ENCODE measurements around the gene THAP10. TPM values are rescaled to one million over a fixed set of nuclear protein-coding genes. Genes with fewer than 3 reads are reported as not detected.
A peak's percentile ranks its signal among the peaks of the same experiment; 100 is the strongest.

THAP10 gene
- total RNA-seq, 1 experiment from 2014 or later: 4.9 TPM

DNA sequence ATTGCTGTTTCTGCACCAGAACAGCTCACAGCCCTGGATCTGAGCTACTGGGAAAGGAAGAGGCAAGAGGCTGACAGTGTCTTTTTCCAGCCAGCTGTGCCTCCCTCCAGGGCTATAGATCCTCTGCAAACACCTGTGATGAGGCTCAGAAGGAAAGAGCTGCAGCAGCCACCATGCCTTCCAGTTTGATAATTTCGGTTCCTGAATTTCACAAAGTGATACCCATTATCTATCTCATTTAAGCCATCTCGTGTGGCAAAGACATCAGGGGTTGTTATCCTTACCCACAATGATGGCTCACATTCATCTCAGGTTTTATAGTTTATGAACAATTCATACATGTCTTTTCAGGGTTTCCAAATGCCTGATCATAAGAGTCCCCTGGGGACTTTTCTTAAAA is 36.5 kb downstream of the THAP10 start:
- no peak for DNase-seq (ENCODE audit: extremely low read depth, low read depth)

DNA sequence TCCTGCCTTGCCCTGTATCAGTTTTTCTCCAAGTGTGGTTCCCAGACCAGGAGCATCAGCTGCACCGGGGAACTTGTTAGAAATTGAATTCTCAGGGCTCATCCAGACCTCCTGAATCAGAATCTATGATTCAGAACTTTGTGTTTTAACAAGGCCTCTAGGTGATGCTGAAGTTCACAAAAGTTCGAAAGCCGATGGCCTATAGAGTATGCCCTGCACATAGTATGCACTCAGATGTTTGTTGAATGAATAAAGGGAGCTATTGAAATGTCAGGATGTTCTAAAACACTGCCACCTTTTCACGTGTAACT is 37.6 kb downstream of the THAP10 start:
- DNase-seq (ENCODE audit: extremely low read depth, low read depth): no peak

DNA sequence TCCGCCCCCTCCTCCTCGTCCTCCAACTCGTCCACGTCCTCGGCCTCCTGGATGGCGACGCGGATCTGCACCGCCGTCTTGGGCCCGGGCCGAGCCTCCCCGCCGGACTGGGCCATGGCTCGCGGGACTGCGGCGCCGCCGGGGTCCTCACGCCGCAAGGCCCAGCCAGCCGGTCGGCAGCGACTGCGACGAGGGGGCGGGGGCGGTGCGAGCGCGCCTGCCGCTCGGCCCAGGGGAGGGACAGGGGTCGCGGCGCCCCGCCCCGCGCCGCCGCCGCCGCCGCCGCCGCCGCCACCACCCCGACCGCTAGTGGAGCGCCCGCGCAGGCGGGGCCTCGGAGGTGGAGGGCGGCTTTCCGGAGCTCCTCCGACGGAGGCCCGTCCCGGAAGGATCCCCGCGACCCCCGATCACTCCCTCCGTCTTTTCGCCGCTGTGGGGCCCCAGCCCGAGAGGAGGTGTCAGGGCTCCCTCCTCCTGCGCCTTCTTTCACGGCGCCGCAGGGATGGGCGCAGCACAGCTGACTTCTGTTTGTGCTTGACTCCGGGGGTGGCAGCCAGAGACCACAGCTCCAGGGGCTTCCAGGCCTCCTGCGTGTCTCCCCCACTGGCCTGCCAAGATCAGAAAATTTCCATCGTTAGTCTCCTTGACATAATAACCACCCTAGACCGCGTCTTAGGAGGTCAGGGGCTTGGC is 38.1 kb downstream of the THAP10 start, which contains the start of gene LARP6:
Gene LARP6 (minus strand): TSS at position 185 of the 693 bp plus-strand sequence. CDS start 69 bp downstream, at position 116.
- DNase-seq (ENCODE audit: extremely low read depth, low read depth): peak; percentile 24

DNA sequence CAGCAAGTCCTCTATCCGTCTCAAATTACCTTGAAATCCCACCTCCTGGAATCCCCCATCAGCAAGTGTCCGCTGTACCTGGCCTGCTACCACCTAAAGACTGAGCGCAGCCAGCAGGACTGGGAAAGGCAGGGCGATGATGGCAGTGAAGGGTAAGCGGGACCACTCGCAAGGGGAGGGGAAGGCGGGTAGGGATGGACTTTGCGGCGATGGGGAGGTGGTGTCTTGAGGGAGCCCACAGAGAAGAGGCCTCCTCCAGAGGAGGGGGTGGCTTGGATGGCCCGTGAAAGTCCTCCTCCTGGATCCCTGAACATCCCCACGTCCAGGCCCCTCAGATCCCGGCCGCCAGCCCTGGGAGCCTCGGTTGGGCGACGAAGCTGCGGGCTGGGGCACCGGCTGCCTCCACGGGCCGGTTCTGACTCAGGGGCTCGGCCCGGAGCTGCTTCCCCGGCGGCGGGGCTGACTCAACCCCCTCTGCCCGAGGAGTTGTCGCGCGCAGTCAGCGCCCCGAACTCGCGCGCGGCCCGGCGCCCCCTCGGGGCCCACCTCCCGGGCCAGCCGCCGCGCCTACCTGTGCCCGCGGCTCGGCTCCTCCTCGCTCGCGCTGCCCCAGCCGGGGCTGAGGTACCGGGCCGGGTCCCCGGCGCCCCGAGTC is 38.8 kb downstream of the THAP10 start:
- DNase-seq (ENCODE audit: extremely low read depth, low read depth): no peak

DNA sequence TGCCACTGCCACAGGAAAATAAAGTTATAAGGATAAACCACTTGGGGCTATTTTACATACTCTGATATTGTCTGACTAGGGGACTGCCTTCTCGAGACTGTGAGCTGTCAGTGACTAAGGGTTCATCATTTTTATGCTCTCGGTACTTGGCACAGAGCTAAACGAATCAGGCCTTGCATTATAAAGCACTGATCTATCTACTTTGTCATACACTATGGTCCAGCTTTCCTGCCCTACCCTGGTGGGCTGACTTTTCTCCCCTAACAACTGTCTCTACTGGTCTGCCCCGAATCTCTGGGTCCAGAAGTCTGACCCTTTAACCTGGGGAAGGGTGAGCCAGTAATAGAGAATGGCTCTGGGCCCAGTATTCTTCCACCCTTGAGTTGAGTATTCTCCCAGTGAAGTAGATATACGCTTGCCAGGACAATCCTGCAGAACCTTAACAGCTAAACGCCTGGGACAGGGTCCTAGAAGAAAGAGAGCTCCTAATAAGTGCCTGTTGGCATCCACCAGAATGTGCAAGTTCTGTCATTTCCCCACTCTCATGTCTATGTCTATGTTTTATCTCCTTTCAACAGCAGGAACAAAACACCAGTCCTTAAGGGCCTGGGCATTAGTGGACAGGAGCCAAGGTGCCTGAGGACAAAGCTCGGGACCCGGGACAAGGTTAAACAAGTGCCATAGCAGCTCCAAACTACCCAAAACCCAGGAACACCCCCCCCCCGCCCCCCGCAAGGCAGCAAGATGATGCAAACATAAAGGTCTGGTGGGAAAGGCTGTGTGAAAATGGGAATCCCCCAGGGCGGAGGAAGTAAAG is 39.5 kb downstream of the THAP10 start:
- no peak for DNase-seq (ENCODE audit: extremely low read depth, low read depth)

GRCh38 chr15:70851889-70852288 is 40.3 kb downstream of the THAP10 start:
- DNase-seq (ENCODE audit: extremely low read depth, low read depth): no peak

- DNase-seq (ENCODE audit: extremely low read depth, low read depth): no peak
Measured at GRCh38 chr15:70845602-70846360, 46.5 kb downstream of the THAP10 start.

DNA sequence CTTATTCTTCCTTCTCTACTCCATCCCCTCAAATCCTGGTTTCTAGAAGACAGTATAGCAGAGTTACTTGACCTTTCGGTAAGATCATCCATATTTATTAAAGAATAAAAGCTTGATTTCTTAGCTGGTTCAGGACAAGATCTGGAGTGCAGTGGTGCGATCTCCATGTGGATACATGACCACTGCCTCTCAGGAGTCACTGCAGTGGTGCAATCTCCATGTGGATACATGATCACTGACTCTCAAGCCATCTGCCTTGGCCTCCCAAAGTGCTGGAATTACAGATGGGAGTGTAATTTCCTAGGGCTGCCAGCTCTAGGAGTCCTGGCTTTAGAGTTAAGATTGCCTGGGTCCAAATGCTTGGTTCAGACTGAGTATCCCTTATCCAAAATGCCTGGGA is 54.8 kb downstream of the THAP10 start:
- DNase-seq (ENCODE audit: extremely low read depth, low read depth): no peak

GRCh38 chr15:70835841-70836240 is 56.4 kb downstream of the THAP10 start:
- no peak for DNase-seq (ENCODE audit: extremely low read depth, low read depth)

- DNase-seq (ENCODE audit: extremely low read depth, low read depth): no peak
Measured at GRCh38 chr15:70835415-70835814, 56.8 kb downstream of the THAP10 start.

DNA sequence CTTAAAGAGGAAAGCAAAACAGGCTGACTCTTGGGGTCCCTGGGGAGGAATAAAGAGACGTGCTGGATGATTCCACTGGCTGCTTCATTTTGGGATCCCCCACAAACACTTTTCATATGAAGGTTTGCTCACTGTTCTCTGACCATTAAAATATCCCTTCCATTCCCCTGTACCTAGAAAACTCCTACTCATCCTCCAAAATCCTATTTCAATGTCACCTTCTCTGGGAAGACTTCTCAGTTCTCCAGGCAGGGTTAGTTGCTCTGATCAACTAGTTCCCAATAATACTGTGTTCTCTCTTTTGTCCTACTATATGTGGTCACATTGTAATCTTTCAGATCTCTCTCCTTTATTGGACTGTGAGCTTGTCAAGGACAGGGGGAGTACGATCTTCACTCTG is 57.2 kb downstream of the THAP10 start:
- DNase-seq (ENCODE audit: extremely low read depth, low read depth): no peak

DNA sequence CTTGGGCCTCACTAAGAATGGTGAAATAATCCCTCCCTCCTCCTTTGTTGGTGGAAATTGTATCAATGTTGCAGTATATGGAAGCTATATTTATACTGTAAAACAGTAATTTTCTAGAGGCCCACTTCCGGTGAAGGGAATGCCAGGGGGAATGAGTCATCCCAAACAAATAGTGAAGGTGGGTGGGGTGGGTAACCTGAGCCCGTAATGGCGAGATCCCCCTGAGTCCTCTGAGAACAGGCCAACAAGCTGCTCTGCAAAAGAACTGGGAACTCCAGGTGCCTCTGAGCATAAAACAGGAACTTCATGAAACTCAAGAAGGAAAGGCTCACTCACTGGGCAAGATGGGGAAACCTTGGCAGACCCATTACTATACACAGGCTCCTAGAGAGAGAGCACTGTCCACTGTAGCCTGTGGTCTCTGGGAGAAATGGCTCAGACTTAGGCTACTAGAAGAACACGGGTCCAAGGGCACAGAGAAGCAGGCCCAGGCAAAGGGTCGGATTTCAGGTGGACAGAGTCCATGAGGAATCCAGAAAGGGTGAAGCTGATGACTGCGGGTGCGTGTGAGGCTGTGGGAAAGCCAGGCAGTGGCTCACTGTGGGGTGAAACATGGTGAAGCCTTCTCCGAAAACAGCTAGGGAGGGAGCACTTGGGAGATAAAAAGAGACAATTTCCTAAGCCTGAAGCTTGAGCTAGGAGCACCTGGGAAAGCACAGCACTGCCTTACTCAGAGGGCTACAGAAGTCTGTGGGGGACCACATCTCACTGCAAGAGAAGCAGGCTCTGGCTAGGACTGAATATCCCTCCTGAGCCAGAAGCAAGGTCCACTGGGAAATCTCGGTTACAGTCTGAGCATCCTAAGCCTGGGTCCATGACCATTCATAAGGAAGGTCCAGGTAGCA is 58.1 kb downstream of the THAP10 start:
- no peak for DNase-seq (ENCODE audit: extremely low read depth, low read depth)

GRCh38 chr15:70833422-70833821 is 58.8 kb downstream of the THAP10 start:
- no peak for DNase-seq (ENCODE audit: extremely low read depth, low read depth)

DNA sequence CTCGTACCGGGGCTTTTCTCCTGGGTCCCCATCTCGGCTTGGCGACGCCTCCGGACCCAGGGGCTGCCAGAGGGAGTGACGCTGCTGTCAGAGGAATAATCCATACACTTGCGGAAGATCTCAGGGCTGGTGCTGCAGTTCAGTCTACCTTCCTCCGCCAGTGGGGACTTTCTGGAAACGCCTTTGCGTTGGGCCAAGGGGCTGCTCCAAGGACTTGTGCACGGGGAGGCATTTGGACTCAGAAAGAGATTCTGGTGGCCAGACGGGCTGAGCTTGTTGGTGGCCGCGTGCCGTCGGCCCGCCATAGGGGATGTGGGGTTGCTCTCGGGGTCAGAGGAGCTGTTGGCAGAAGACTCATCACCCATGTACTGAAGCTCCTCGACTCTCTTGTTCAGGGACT is 60.1 kb downstream of the THAP10 start:
- no peak for DNase-seq (ENCODE audit: extremely low read depth, low read depth)

Other genes starting within 250 kb of the THAP10 start
- 19.0 and 28.5 TPM in 2 replicates for gene UACA, start 128.9 kb downstream of the THAP10 start, total RNA-seq (2014; rRNA removed; shearing (Covaris generic))
- 66.0 and 78.3 TPM in 2 replicates for gene LARP6, start 38.3 kb downstream of the THAP10 start, total RNA-seq (2014; rRNA removed; shearing (Covaris generic))
- 10.0 and 12.5 TPM in 2 replicates for gene LRRC49, start 393 bp upstream of the THAP10 start, total RNA-seq (2014; rRNA removed; shearing (Covaris generic))
- gene THSD4, start 223.0 kb upstream of the THAP10 start, total RNA-seq (2014; rRNA removed; shearing (Covaris generic)): 20.0 and 21.7 TPM in 2 replicates